K562 (cell line): ENCODE results near the gene ATP4B. TPM values are rescaled to one million over a fixed set of nuclear protein-coding genes. Genes with fewer than 3 reads are reported as not detected.

Experiments
- ATAC-seq: fragments of 200-7000 bp; cut with Tn5 transposase; 3 replicates; pipeline ENCODE4 v1.9.1; 2020; ENCODE audit warnings: moderate library complexity
- BruUV-seq: library from RNA; stranded (reverse); fragments of 400-500 nt; replicated peaks from 2 replicates; lab custom pipeline; 2021; lab: Mats Ljungman, UMichigan
- CTCF ChIA-PET: fragments of 300-600 bp; formaldehyde crosslinking; extraction: SDS; loops from one replicate; lab custom pipeline; 2021; ENCODE audit warnings: low intra/inter-chr PET ratio; lab: Yijun Ruan, JAX
- POLR2A ChIA-PET: fragments of 300-600, 350-650 bp; sonication (Branson Sonifier 250); formaldehyde crosslinking; extraction: SDS; loops from one replicate; lab custom pipeline; 2021; ENCODE audit warnings: antibody characterized with exemption, inconsistent platforms; lab: Yijun Ruan, JAX
- DNase-seq, 4 experiments: peaks; one replicate each; pipeline versions ENCODE4 v3.0.0 to v3.0.0-alpha.2; 2011 to 2018; ENCODE audit warnings: low spot score in 3 of 4, mixed read lengths in 3 of 4; ENCODE audit errors: extremely low read depth in 1 of 4
- FAIRE-seq: peaks from 2 replicates; lab custom pipeline; 2011; peaks lifted over from hg19 to GRCh38; lab: Jason Lieb, UNC
- H2AFZ ChIP-seq: 2 replicates; pipeline ENCODE4 v1.6.0; 2011; ENCODE audit warnings: low read depth, low read length, control low read depth, inconsistent platforms
- H3K27ac ChIP-seq: fragments of 200-600 bp; 3 replicates; pipeline ENCODE4 v1.8.0; 2011; ENCODE audit warnings: low read depth, mild to moderate bottlenecking, control low read depth, inconsistent platforms, low read length, moderate library complexity, mixed read lengths; ENCODE audit errors: extremely low read depth
- H3K27me3 ChIP-seq, 2 experiments: fragments of 300-600 bp in 1 of 2; 2 replicates in 1 of 2; 3 replicates in 1 of 2; pipeline versions ENCODE4 v1.6.0 to v1.8.0; 2011; ENCODE audit warnings: inconsistent platforms in 2 of 2, low read length in 2 of 2, mild to moderate bottlenecking in 1 of 2, mixed read lengths in 1 of 2, moderate library complexity in 1 of 2; ENCODE audit not compliant: control insufficient read depth in 2 of 2, insufficient read depth in 2 of 2
- H3K36me3 ChIP-seq: fragments of 300-600 bp; 3 replicates; pipeline ENCODE4 v1.8.0; 2011; ENCODE audit warnings: mild to moderate bottlenecking, low read length, inconsistent platforms; ENCODE audit not compliant: control insufficient read depth, insufficient read depth
- H3K4me1 ChIP-seq, 2 experiments: fragments of 200-600 bp in 1 of 2; replicated peaks in 1 of 2; 2 replicates in 1 of 2; 3 replicates in 1 of 2; pipeline versions ENCODE4 v1.5.1 to v1.8.0; 2011; ENCODE audit warnings: inconsistent platforms in 2 of 2, low read length in 2 of 2, mild to moderate bottlenecking in 1 of 2, mixed read lengths in 1 of 2, moderate library complexity in 1 of 2; ENCODE audit not compliant: control insufficient read depth in 2 of 2, insufficient read depth in 2 of 2
- H3K4me2 ChIP-seq: 2 replicates; pipeline ENCODE4 v1.6.1; 2011; ENCODE audit warnings: low read length, control low read depth, inconsistent platforms, mixed read lengths; ENCODE audit not compliant: insufficient read depth
- H3K4me3 ChIP-seq: fragments of 200-600 bp; sonication (generic), shearing (Covaris generic); 2 replicates; pipeline ENCODE4 v1.5.1; 2016; ENCODE audit warnings: control low read depth, inconsistent platforms
- H3K79me2 ChIP-seq: fragments of 200-600 bp; 3 replicates; pipeline ENCODE4 v1.8.0; 2011; ENCODE audit warnings: low read length, inconsistent platforms; ENCODE audit not compliant: control insufficient read depth, insufficient read depth
- H3K9ac ChIP-seq, 2 experiments: 2 replicates each; pipeline versions ENCODE4 v1.6.0 to v1.6.1; 2011; ENCODE audit warnings: low read depth in 2 of 2, low read length in 2 of 2, control low read depth in 1 of 2, inconsistent platforms in 1 of 2, mild to moderate bottlenecking in 1 of 2, mixed read lengths in 1 of 2; ENCODE audit not compliant: insufficient read depth in 1 of 2
- H3K9me1 ChIP-seq: one replicate; pipeline ENCODE4 v1.6.0; 2011; ENCODE audit warnings: inconsistent platforms, mild to moderate bottlenecking, low read length, moderate library complexity; ENCODE audit not compliant: control insufficient read depth, insufficient read depth
- H3K9me3 ChIP-seq: replicated peaks from 2 replicates; pipeline ENCODE4 v1.5.1; 2011; ENCODE audit warnings: low read depth, low read length, inconsistent platforms; ENCODE audit not compliant: control insufficient read depth, insufficient read depth
- H4K20me1 ChIP-seq: replicated peaks from 2 replicates; pipeline ENCODE4 v1.6.1; 2011; ENCODE audit warnings: low read length, inconsistent platforms, mixed read lengths; ENCODE audit not compliant: control insufficient read depth, insufficient read depth
- BHLHE40 ChIP-seq: IDR thresholded peaks from 2 replicates; pipeline ENCODE4 v1.6.1; 2011; ENCODE audit warnings: low read length, improper control_type of control experiment
- DLX4 ChIP-seq: fragments of 250-450 bp; sonication (Bioruptor Pico); IDR thresholded peaks from 2 replicates; pipeline ENCODE4 v1.6.1; 2021; ENCODE audit warnings: mild to moderate bottlenecking
- EHMT2 ChIP-seq: fragments of 450-650 bp; IDR thresholded peaks from 2 replicates; pipeline ENCODE4 v1.6.1; 2018; ENCODE audit warnings: antibody characterized with exemption
- STAT5B ChIP-seq: fragments of 250-450 bp; sonication (Bioruptor Pico); IDR thresholded peaks from 2 replicates; pipeline ENCODE4 v1.8.0; 2021; ENCODE audit warnings: mild to moderate bottlenecking, inconsistent platforms
- TSHZ1 ChIP-seq: fragments of 250-450 bp; sonication (Bioruptor Pico); IDR thresholded peaks from 2 replicates; pipeline ENCODE4 v1.4.0; 2020; ENCODE audit warnings: mild to moderate bottlenecking, moderate library complexity
- ZBTB5 ChIP-seq: fragments of 450-650 bp; IDR thresholded peaks from 2 replicates; pipeline ENCODE4 v1.6.1; 2017; ENCODE audit warnings: antibody characterized with exemption
- ZFP30 ChIP-seq: fragments of 250-450 bp; sonication (Bioruptor Pico); IDR thresholded peaks from 2 replicates; pipeline ENCODE4 v1.8.0; 2022; ENCODE audit warnings: moderate library complexity, mild to moderate bottlenecking, inconsistent platforms, borderline replicate concordance
- WGBS: fragments of 100-300 bp; shearing (Covaris generic); methylation state at CpG from one replicate; pipeline ENCODE4 v1.1.6; 2016; ENCODE audit warnings: low coverage, mixed read lengths; ENCODE audit not compliant: insufficient coverage; ENCODE audit errors: missing lambda C conversion rate; 5-methylcytosine and 5-hydroxymethylcytosine counted together
- in situ Hi-C: fragments of 300-500 bp; cut with MboI; formaldehyde crosslinking; loops from 4 replicates; pipeline ENCODE4 v1.15.0; 2018; ENCODE audit warnings: inconsistent platforms, mixed read lengths
- intact Hi-C: fragments of 100-400 bp; cut with micrococcal nuclease; formaldehyde crosslinking; loops from 2 replicates; pipeline ENCODE4 v1.14.2; 2022
- polyA plus RNA-seq, 8 experiments: library from polyadenylated mRNA; depleted of rRNA in 4 of 8; stranded (reverse) in 5 of 8; unstranded in 3 of 8; fragments of >200 nt; fragmentation: Nextera tagmentation in 2 of 8; fragmentation: Illumina TruSeq in 1 of 8; extraction: Ambion mirVana in 2 of 8; extraction: Trizol in 1 of 8; gene quantifications; 2 replicates each; pipeline versions ENCODE4 v1.2.1 to v1.2.3, GENCODE V29; 2011 to 2014; ENCODE audit warnings: inconsistent platforms in 1 of 8, missing spikeins in 1 of 8
- total RNA-seq, 7 experiments: library from RNA; depleted of rRNA in 6 of 7; stranded (reverse); fragments of >200 nt in 6 of 7; fragmentation: Illumina TruSeq in 2 of 7; extraction: Trizol in 2 of 7; gene quantifications; 2 replicates each; pipeline versions ENCODE4 v1.2.1 to v1.2.3, GENCODE V29; 2011 to 2021; ENCODE audit warnings: low replicate concordance in 1 of 7

Gene ATP4B
- total and polyA plus RNA-seq, 9 of the 15 experiments (the other 6 are each of a cell fraction or from before 2014, with no cell fraction given), result not detected

- TF ChIP-seq ZBTB5, result no peak
- TF ChIP-seq EHMT2, result no peak
- no peak for TF ChIP-seq ZFP30 (CRISPR knock-in tag)
These were observed 14.1 kb upstream of the ATP4B start (continued) for GRCh38 chr13:113672002-113672651.

- ChIA-PET POLR2A (no interaction called here), CTCF (no interaction called here)
- no TSS peak for BruUV-seq
- ATAC-seq (no peak), DNase-seq (no peak), FAIRE-seq (no peak)
- H3K9me3 ChIP-seq, result no peaks in the 10 kb centered on the region
- H3K4me3 ChIP-seq, result no peak overlapping the region
- in situ Hi-C loops (loop anchor here (5.0 kb wide), 1 partner anchor 71 kb away; no protein-coding TSS in a partner anchor), intact Hi-C loops (no loop called here)
- H3K4me2 ChIP-seq, result no peak overlapping the region
- TF ChIP-seq BHLHE40 (0 out of 2 replicates have a peak, but pooled peaks have one; percentile 38), DLX4 (CRISPR knock-in tag) (no peak), TSHZ1 (CRISPR knock-in tag) (no peak), STAT5B (CRISPR knock-in tag) (no peak)
- H3K79me2 ChIP-seq, result no peaks in the 10 kb centered on the region
- H3K9me1 ChIP-seq, result no peaks in the 10 kb centered on the region
- H3K36me3 ChIP-seq, result no peaks in the 10 kb centered on the region
- H3K27me3 ChIP-seq, result peaks cover 21 to 41% of the 10 kb centered on the region in 2 experiments; a peak in 3 of 5 replicates
- no peaks in the 10 kb centered on the region for H4K20me1 ChIP-seq
- H2AFZ ChIP-seq, result no peak overlapping the region
- 34% methylated on average over 23 of the region's 54 CpGs for WGBS
- H3K9ac ChIP-seq, result no peak overlapping the region
- H3K4me1 ChIP-seq, result peaks cover 0 to 18% of the 10 kb centered on the region in 2 experiments; a peak in 2 of 5 replicates
- no peak overlapping the region for H3K27ac ChIP-seq
These were observed 13.3 kb upstream of the ATP4B start for GRCh38 chr13:113671066-113672001.
